Erythroblast (primary cell): ENCODE results near the gene SNCG.

Source experiments
- GATA1 ChIP-seq: IDR thresholded peaks from 2 replicates; pipeline ENCODE4 v1.6.1; 2011; ENCODE audit warnings: low read depth, mild to moderate bottlenecking, control low read depth, low read length, moderate library complexity
- POLR2A ChIP-seq: IDR thresholded peaks from 2 replicates; pipeline ENCODE4 v1.6.1; 2011; ENCODE audit warnings: mild to moderate bottlenecking, low read length

DNA sequence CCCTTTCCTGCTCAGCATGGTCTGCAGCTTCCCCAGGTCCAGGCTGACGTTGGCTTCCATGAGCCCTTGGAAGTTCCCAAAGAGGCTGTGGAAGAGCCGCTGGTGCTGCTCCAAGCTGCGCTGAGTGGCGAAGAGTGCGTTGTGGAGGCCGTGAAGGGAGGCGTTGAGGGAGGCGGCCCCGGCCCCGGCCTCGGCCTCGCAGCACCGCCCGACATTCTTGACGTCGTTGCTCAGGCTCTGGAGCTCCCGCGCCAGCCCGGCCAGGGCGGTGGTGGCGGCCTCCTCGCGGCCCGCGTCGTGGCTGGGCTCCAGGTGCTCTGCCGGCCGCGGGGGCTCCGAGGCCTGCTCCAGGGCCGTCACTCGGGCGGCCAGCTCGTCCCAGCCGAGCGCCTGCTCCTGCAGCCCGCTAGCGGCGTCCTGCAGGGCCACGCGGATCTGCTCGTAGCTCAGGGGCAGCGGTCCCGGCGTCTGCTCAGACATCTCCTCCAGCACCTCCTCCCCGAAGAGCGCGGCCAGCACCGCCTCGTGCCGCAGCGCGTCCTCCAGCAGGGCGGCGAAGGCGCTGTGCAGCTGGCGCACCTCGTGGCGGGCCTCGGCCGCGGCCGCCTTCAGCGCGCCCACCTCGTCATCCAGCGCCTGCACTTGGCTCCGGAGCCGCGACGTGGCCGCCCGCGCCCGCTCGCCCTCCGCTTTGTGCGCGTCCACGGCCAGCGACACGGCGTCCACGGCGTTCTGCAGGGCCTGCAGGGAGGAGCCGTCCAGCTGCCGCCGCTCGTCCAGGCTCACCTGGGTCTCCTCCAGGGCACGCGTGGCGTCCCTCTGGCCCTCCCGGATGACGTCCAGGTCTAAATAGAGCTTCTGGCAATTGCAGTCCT lies 15.7 kb upstream of the SNCG start:
- TF ChIP-seq POLR2A (no peak), GATA1 (no peak)
